IPS-18a (cell line): ENCODE measurements around the gene AASDH.

Experiments
- H3K27ac ChIP-seq: one replicate; pipeline ENCODE4 v1.5.1; 2013; ENCODE audit warnings: low read length
- H3K27me3 ChIP-seq: one replicate; pipeline ENCODE4 v1.6.1; 2013; ENCODE audit warnings: mild to moderate bottlenecking, low read length; ENCODE audit not compliant: control insufficient read depth, insufficient read depth
- H3K36me3 ChIP-seq: one replicate; pipeline ENCODE4 v1.6.1; 2013; ENCODE audit warnings: low read depth, low read length; ENCODE audit not compliant: control insufficient read depth
- H3K4me1 ChIP-seq: one replicate; pipeline ENCODE4 v1.6.1; 2013; ENCODE audit warnings: low read depth, low read length; ENCODE audit not compliant: control insufficient read depth
- H3K4me3 ChIP-seq: one replicate; pipeline ENCODE4 v1.5.1; 2013; ENCODE audit warnings: low read length
- H3K9ac ChIP-seq: one replicate; pipeline ENCODE4 v1.6.1; 2013; ENCODE audit warnings: mild to moderate bottlenecking, low read length, moderate library complexity
- H3K9me3 ChIP-seq: one replicate; pipeline ENCODE4 v1.6.1; 2013; ENCODE audit warnings: low read depth, low read length; ENCODE audit not compliant: control insufficient read depth

Gene AASDH

DNA sequence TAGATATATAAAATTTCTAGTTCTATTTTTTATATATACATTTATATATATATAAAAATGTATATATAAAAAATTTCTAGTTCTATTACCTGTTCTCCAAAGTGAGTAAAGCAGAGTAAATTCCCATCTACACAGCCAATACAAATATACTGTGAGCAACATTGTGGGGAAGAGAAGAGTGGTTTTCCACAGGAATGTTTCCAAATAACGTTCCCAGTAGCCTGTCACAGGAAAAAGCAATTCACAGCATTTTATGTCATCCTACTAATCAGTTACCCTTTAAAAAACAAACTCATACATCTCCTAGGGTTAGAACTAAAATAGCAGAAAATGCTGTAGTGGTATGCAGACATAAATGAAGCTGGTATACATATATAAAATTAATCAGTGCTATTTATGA lies 44.5 kb downstream of the AASDH start:
- Histone ChIP-seq H3K27me3 (no peaks in the 10 kb centered on the region), H3K27ac (no peak overlapping the region), H3K36me3 (peaks cover 4% of the 10 kb centered on the region), H3K9me3 (peaks cover 3% of the 10 kb centered on the region), H3K9ac (no peak overlapping the region), H3K4me3 (no peak overlapping the region), H3K4me1 (no peaks in the 10 kb centered on the region)

DNA sequence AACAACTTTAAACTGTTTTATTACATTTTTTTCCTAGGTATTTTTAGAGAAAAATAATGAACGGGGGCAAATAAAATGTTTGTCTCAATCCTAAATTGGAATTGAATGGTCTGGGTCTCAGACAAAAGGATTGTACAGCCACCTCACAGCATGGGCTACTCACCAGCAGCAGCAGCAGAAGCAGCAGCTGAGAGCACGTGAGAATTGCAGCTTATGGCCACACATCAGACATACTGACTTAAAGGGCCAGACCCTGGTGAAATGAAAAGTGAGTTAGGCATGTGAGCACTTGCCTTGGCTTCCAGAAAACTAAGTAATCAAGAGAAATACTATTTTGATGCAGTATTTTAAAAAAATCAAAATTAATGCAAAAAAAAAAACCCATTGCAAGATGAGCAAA lies 56.6 kb downstream of the AASDH start:
- Histone ChIP-seq H3K4me1 (no peaks in the 10 kb centered on the region), H3K9ac (no peak overlapping the region), H3K9me3 (no peaks in the 10 kb centered on the region), H3K27me3 (no peaks in the 10 kb centered on the region), H3K4me3 (no peak overlapping the region), H3K27ac (no peak overlapping the region), H3K36me3 (peaks cover 13% of the 10 kb centered on the region)

DNA sequence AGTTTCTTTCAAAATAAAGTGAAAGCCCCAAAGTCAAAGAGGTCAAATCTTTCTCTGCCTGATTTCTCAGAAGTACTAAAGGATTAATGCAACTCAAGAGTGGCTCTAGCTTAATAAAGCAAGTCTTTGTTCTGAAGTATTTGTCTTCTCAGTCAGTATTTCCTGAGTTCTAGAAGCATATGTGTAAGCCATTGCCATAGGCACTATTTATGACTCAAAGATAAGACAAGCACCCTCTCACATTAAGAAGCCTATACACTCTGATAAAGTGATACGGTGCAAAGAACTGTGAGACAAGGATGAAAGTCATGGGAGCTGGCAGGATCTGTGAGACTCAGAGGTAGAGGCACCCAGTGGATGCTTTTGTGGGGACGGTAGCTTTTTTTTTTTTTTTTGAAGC lies 60.9 kb downstream of the AASDH start:
- Histone ChIP-seq H3K9me3 (no peaks in the 10 kb centered on the region), H3K9ac (no peak overlapping the region), H3K27me3 (no peaks in the 10 kb centered on the region), H3K4me3 (no peak overlapping the region), H3K4me1 (no peaks in the 10 kb centered on the region), H3K36me3 (peaks cover 19% of the 10 kb centered on the region), H3K27ac (no peak overlapping the region)

DNA sequence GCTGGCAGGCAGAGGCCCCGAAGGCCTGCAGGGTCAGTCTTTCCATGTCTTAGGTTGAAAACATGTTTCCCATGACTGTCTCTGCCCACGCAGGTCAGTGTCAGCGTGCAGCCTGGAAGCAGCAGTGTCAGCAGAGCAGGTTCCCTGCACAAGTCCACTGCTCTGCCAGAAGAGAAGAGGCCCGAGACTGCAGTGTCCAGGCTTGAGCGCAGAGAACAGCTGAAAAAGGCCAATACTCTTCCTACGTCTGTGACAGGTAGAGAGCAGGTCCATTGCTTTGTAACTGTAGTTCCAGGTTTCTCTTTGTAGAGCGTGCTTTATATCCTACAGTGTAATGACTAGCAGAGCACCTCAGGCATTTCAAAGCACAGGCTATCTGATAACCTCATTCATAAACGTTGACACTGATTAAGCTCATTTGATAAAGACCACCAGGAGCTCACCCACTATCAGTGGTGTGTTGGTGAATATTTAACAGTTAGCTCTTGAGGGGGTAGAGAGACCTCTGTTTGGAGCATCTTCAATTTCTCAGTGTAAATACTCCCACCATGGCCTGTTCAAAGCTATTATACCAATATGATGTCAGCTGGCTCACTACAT lies 63.2 kb downstream of the AASDH start:
- no peak overlapping the region for H3K4me3 ChIP-seq
- H3K4me1 ChIP-seq, result no peaks in the 10 kb centered on the region
- no peaks in the 10 kb centered on the region for H3K9me3 ChIP-seq
- no peaks in the 10 kb centered on the region for H3K27me3 ChIP-seq
- H3K27ac ChIP-seq, result no peak overlapping the region
- H3K36me3 ChIP-seq, result peaks cover 17% of the 10 kb centered on the region
- no peak overlapping the region for H3K9ac ChIP-seq

DNA sequence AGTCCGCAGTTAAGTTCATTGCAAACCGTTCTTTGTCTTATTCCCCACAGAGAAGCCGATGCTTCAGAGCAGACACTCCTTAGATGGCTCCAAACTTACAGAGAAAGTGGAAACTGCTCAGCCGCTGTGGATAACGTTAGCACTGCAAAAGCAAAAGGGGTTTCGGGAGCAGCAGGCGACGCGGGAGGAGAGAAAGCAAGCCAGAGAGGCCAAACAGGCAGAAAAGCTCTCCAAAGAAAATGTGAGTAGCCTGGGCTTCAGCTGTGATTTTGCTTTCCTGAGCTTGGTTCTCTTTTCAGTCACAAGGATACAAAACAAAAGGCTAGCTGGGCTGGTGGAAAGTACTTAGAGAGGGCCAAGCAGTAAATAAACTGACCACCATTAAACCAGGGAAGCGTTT lies 64.0 kb downstream of the AASDH start:
- no peak overlapping the region for H3K9ac ChIP-seq
- H3K27me3 ChIP-seq, result no peaks in the 10 kb centered on the region
- no peaks in the 10 kb centered on the region for H3K4me1 ChIP-seq
- no peaks in the 10 kb centered on the region for H3K9me3 ChIP-seq
- peaks cover 11% of the 10 kb centered on the region for H3K36me3 ChIP-seq
- no peak overlapping the region for H3K27ac ChIP-seq
- no peak overlapping the region for H3K4me3 ChIP-seq

DNA sequence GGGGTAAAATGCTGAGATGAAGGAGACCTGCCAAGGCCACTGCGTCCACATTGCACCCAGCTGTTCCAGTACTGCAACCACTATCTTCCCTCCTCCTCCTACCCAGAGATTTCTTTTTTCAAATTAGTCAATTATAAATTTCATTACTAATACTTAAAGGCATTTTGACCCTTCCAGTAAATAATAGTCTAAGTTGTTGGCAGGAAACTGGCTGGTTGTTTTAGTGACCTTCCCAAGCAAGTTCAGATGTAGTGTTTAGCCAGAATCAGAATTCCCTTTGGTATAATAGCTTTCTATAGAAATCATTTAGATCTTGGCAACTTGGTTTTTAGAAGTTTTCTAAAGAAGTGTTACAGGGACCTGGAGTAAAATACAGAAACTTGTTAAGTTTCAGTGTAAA lies 66.0 kb downstream of the AASDH start:
- Histone ChIP-seq H3K36me3 (peaks cover 6% of the 10 kb centered on the region), H3K27ac (no peak overlapping the region), H3K27me3 (no peaks in the 10 kb centered on the region)

DNA sequence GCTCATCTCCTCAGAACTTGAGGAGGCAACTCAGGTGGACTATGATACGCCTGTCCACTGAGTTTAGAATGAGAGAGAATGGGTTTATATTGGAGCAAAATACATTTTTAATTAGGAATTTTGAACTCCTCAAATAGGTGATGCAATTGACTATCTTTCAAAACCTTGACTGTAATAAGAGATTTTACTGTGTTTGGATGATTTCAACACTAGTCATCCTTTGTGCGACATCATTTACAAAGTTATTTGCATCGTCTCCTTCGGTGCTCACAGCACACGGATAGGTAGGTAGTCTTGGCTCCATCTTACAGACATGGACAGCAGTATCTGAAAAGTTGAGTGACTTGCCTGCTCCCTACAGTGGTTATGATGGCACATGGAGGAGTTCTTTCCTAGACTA lies 67.0 kb downstream of the AASDH start:
- H3K36me3 ChIP-seq, result peaks cover 6% of the 10 kb centered on the region
- no peaks in the 10 kb centered on the region for H3K9me3 ChIP-seq
- no peaks in the 10 kb centered on the region for H3K27me3 ChIP-seq
- no peak overlapping the region for H3K4me3 ChIP-seq
- H3K4me1 ChIP-seq, result no peaks in the 10 kb centered on the region
- no peak overlapping the region for H3K27ac ChIP-seq
- no peak overlapping the region for H3K9ac ChIP-seq

More for the DNA sequence above, 66.0 kb downstream of the AASDH start:
- no peaks in the 10 kb centered on the region for H3K4me1 ChIP-seq
- H3K9ac ChIP-seq, result no peak overlapping the region
- no peak overlapping the region for H3K4me3 ChIP-seq
- H3K9me3 ChIP-seq, result no peaks in the 10 kb centered on the region

DNA sequence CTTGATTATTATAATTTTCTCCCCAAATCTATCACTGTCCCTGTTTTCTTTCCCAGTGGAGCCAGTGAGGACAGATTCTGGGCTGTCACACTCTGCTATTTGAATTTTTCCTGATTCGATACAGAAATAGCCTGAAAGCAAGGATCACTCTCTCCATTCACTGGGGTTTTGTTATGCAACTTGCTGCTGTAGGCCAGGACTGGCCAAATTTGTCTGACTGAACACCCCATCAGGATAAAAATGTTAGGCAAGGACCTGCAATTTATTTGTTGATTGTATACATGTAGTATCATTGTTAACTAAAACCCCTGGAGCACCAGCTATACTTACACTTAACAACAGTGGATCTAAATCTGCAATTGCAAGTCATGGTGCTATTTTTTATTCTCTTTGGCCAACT lies 68.7 kb downstream of the AASDH start:
- Histone ChIP-seq H3K9ac (no peak overlapping the region), H3K9me3 (no peaks in the 10 kb centered on the region), H3K36me3 (no peaks in the 10 kb centered on the region), H3K27ac (no peak overlapping the region), H3K4me3 (no peak overlapping the region), H3K4me1 (no peaks in the 10 kb centered on the region), H3K27me3 (no peaks in the 10 kb centered on the region)

DNA sequence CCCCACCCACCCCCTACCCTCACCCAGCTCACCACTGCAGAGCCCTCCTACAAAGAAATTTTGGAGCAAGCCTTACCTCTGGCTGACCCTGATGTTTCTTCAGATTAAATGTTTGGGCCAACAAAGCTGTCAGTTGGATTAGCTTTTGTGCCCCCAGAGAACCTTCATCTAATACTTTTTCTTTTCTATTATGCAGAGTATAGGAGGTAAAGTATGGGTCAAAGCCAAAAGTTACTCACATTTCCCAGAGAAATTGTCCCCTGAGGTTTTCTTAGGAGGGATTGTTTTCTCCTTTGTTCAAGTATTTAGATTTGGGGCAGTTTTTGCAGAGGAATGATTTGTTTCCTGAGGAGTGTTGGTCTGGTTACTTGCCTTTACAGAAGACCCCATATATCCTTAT lies 69.5 kb downstream of the AASDH start:
- no peaks in the 10 kb centered on the region for H3K4me1 ChIP-seq
- no peak overlapping the region for H3K9ac ChIP-seq
- no peaks in the 10 kb centered on the region for H3K27me3 ChIP-seq
- no peak overlapping the region for H3K4me3 ChIP-seq
- H3K9me3 ChIP-seq, result no peaks in the 10 kb centered on the region
- no peak overlapping the region for H3K27ac ChIP-seq
- H3K36me3 ChIP-seq, result no peaks in the 10 kb centered on the region

DNA sequence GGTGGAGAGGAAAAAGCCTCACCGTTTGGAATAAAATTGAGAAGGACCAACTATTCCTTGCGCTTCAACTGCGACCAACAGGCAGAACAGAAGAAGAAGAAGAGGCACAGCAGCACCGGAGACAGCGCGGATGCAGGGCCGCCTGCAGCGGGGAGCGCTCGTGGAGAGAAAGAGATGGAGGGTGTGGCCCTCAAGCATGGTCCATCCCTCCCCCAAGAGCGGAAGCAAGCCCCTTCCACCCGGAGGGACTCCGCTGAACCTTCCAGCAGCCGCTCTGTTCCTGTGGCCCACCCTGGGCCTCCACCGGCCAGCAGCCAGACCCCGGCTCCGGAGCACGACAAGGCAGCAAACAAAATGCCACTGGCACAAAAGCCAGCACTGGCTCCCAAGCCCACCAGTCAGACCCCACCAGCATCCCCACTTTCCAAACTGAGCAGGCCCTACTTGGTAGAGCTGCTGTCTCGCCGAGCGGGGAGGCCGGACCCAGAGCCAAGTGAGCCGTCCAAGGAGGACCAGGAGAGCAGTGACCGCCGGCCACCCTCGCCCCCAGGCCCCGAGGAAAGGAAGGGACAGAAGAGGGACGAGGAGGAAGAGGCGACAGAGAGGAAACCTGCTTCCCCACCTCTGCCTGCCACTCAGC lies 71.2 kb downstream of the AASDH start:
- no peaks in the 10 kb centered on the region for H3K27me3 ChIP-seq
- no peak overlapping the region for H3K9ac ChIP-seq
- no peak overlapping the region for H3K27ac ChIP-seq
- H3K36me3 ChIP-seq, result no peaks in the 10 kb centered on the region
- no peak overlapping the region for H3K4me3 ChIP-seq
- no peaks in the 10 kb centered on the region for H3K9me3 ChIP-seq
- H3K4me1 ChIP-seq, result no peaks in the 10 kb centered on the region

DNA sequence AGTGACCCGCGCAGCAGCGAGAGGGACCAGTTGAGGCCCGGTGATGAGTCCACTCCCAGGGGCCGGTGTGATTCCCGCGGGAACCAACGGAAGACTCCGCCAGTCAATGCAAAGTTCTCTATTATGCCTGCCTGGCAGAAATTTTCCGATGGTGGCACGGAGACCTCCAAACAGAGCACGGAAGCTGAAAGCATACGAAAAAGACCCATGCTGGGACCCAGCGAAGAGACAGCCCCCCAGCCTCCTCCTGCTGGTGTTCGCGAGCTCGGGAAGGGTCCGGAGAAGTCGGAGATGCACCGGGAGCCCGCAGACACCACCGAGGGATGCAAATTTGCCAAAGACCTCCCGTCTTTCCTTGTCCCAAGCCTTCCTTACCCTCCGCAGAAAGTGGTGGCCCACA lies 71.7 kb downstream of the AASDH start:
- H3K27me3 ChIP-seq, result no peaks in the 10 kb centered on the region
- H3K27ac ChIP-seq, result no peak overlapping the region
- no peak overlapping the region for H3K4me3 ChIP-seq
- H3K36me3 ChIP-seq, result no peaks in the 10 kb centered on the region
- no peaks in the 10 kb centered on the region for H3K9me3 ChIP-seq
- no peak overlapping the region for H3K9ac ChIP-seq
- no peaks in the 10 kb centered on the region for H3K4me1 ChIP-seq

DNA sequence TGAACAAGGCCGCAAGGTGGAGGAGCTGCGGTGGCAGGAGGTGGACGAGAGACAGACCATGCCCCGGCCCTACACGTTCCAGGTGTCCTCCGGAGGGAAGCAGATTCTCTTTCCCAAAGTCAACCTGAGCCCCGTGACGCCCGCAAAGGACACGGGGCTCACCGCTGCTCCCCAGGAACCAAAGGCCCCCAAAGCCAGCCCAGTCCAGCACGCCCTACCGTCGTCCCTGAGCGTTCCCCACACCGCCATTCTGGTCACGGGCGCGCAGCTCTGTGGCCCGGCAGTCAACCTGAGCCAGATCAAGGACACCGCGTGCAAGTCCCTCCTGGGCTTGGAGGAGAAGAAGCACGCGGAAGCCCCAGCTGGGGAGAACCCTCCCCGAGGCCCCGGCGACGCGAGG lies 72.2 kb downstream of the AASDH start:
- Histone ChIP-seq H3K27me3 (no peaks in the 10 kb centered on the region), H3K27ac (no peak overlapping the region), H3K9me3 (no peaks in the 10 kb centered on the region), H3K4me3 (no peak overlapping the region), H3K9ac (no peak overlapping the region), H3K36me3 (no peaks in the 10 kb centered on the region), H3K4me1 (no peaks in the 10 kb centered on the region)
